Uterus (tissue), 2 donors: ENCODE measurements around the gene CASP7.
"Not testable (repeated sequence)": the region's sequence is repeated elsewhere in the genome, so short reads cannot be mapped to it uniquely, and the experiment has no call there.

Experiments
- CTCF ChIP-seq, 4 experiments: fragments of 200-600 bp in 2 of 4; fragments of 450-650 bp in 2 of 4; sonication (generic) in 2 of 4; IDR thresholded peaks; one replicate each; pipeline ENCODE4 v1.5.1; 2016 to 2019; ENCODE audit warnings: antibody characterized with exemption in 4 of 4, mild to moderate bottlenecking in 2 of 4, moderate library complexity in 1 of 4
- POLR2A ChIP-seq, 2 donors: fragments of 450-650 bp; IDR thresholded peaks; one replicate each; pipeline ENCODE4 v1.6.1; 2016; ENCODE audit warnings: antibody characterized with exemption in 2 of 2, mild to moderate bottlenecking in 1 of 2, moderate library complexity in 1 of 2

GRCh38 chr10:113771131-113771530 lies 91.4 kb downstream of the CASP7 start:
- TF ChIP-seq CTCF, POLR2A (IDR thresholded peaks at IDR 0.05): not testable (repeated sequence)
